ENCODE results near the gene OOSP4B. TPM values are rescaled to one million over a fixed set of nuclear protein-coding genes. Genes with fewer than 3 reads are reported as not detected.

The OOSP4B gene
- total and polyA plus RNA-seq, 2 of the 8 experiments (the other 6 are each of a cell fraction or from before 2014, with no cell fraction given), result not detected

GRCh38 chr11:60069450-60069849, 52.5 kb downstream of the OOSP4B start (continued):
- TF ChIP-seq CHD7 (IDR thresholded peaks at IDR 0.05; ENCODE audit: insufficient replicate concordance, low read length) (no peak), PHF8 (conservative IDR thresholded peaks at IDR 0.05; ENCODE audit: low read depth, low read length) (no peak), KDM4A (IDR thresholded peaks at IDR 0.05; ENCODE audit: low read depth, low read length, severe bottlenecking) (no peak), TCF12 (IDR thresholded peaks at IDR 0.05; ENCODE audit: low read depth, low read length) (no peak), KDM5A (IDR thresholded peaks at IDR 0.05; ENCODE audit: low read length) (no peak), SIX5 (IDR thresholded peaks at IDR 0.05; ENCODE audit: low read depth, low read length) (no peak), NRF1 (IDR thresholded peaks at IDR 0.05; ENCODE audit: low read depth, low read length) (no peak)

Measured in H1 (cell line).